Common myeloid progenitor, CD34-positive (primary cell): Measurements from ENCODE around the gene GAREM1.

ENCODE experiments used
- CTCF ChIA-PET: fragments of 350-600 bp; sonication (Branson Sonifier 250); formaldehyde crosslinking; loops from one replicate; lab custom pipeline; 2021; ENCODE audit warnings: antibody characterized with exemption; lab: Charles Lee
- POLR2A ChIA-PET: fragments of 350-600 bp; sonication (Branson Sonifier 250); formaldehyde crosslinking; loops from one replicate; lab custom pipeline; 2021; ENCODE audit warnings: antibody characterized with exemption; lab: Charles Lee
- DNase-seq, 3 donors: peaks; one replicate each; pipeline versions ENCODE4 v3.0.0 to v3.0.0-alpha.2; 2013
- H3K27ac ChIP-seq, 2 experiments: 1 replicate in 1 of 2; 2 replicates in 1 of 2; pipeline ENCODE4 v1.7.0; 2013; ENCODE audit warnings: inconsistent platforms in 2 of 2, low read length in 2 of 2, mild to moderate bottlenecking in 2 of 2, low read depth in 1 of 2, moderate library complexity in 1 of 2; ENCODE audit not compliant: severe bottlenecking in 2 of 2, insufficient read depth in 1 of 2, poor library complexity in 1 of 2
- H3K27me3 ChIP-seq, 5 experiments: replicated peaks in 2 of 5; 1 replicate in 3 of 5; 2 replicates in 2 of 5; pipeline versions ENCODE4 v1.6.1 to v1.7.0; 2013; ENCODE audit warnings: low read length in 4 of 5, mild to moderate bottlenecking in 2 of 5, moderate library complexity in 2 of 5, inconsistent platforms in 1 of 5; ENCODE audit not compliant: insufficient read depth in 5 of 5, control insufficient read depth in 4 of 5
- H3K36me3 ChIP-seq, 4 experiments: 1 replicate in 2 of 4; 2 replicates in 2 of 4; pipeline versions ENCODE4 v1.6.1 to v1.7.0; 2013; ENCODE audit warnings: low read length in 3 of 4, control low read depth in 1 of 4, mild to moderate bottlenecking in 1 of 4; ENCODE audit not compliant: control insufficient read depth in 4 of 4, insufficient read depth in 4 of 4
- H3K4me1 ChIP-seq, 4 experiments: 1 replicate in 3 of 4; 2 replicates in 1 of 4; pipeline versions ENCODE4 v1.6.1 to v1.7.1; 2013; ENCODE audit warnings: low read length in 3 of 4, mild to moderate bottlenecking in 3 of 4, control low read depth in 1 of 4, inconsistent platforms in 1 of 4, moderate library complexity in 1 of 4; ENCODE audit not compliant: control insufficient read depth in 4 of 4, insufficient read depth in 4 of 4; ENCODE audit errors: control extremely low read depth in 1 of 4
- H3K4me3 ChIP-seq, 7 experiments: 1 replicate in 4 of 7; 2 replicates in 3 of 7; pipeline versions ENCODE4 v1.5.1 to v1.7.0; 2013; ENCODE audit warnings: mild to moderate bottlenecking in 7 of 7, low read length in 6 of 7, moderate library complexity in 6 of 7, inconsistent platforms in 2 of 7, low read depth in 2 of 7, control low read depth in 1 of 7; ENCODE audit not compliant: insufficient read depth in 4 of 7, control insufficient read depth in 1 of 7; ENCODE audit errors: extremely low read depth in 1 of 7
- H3K9me3 ChIP-seq, 5 experiments: 1 replicate in 4 of 5; 2 replicates in 1 of 5; pipeline versions ENCODE4 v1.6.1 to v1.7.1; 2013; ENCODE audit warnings: low read length in 4 of 5, mild to moderate bottlenecking in 2 of 5, inconsistent platforms in 1 of 5, low read depth in 1 of 5, moderate library complexity in 1 of 5; ENCODE audit not compliant: control insufficient read depth in 4 of 5, insufficient read depth in 2 of 5; ENCODE audit errors: control extremely low read depth in 1 of 5
- WGBS: methylation state at CpG from one replicate; pipeline ENCODE4 v1.1.5; 2013; ENCODE audit not compliant: insufficient coverage; 5-methylcytosine and 5-hydroxymethylcytosine counted together

Gene GAREM1

DNA sequence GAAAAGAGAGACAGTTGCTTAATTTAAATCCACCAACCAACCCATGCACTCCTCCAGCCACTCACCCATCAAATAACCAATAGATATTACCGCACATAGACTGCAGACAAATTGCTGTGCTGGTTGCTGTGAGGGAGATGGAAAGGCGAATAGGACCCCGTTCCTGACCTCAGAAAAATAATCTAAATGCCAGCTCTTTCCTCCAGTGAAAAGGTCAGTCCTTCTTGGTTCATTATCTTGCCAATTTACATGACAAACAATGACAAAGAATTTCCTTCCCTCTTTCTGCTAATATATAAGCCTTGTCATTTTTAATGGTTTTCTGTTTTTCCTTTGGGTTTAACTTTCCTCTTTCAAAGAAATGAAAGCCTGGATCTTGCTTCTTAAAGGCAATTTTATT is 219.2 kb downstream of the GAREM1 start:
- Histone ChIP-seq H3K27me3 (no peaks in the 10 kb centered on the region), H3K36me3 (no peaks in the 10 kb centered on the region), H3K4me1 (peaks cover 8 to 40% (median 20%) of the 10 kb centered on the region in 4 experiments), H3K9me3 (no peaks in the 10 kb centered on the region), H3K4me3 (peak overlapping the region in 1 of 7 experiments; percentile 7), H3K27ac (no peak overlapping the region)
- CTCF ChIA-PET: interaction anchor here (0.9 to 2.4 kb wide), 5 partner anchors 8 to 300 kb away, joined by 3 to 6 read pairs (median 4); partner anchors contain the start of gene GAREM1
- peak; percentile 32 to 77 (median 60) for DNase-seq
- no CpG with 5 or more reads among the region's 3 CpGs for WGBS
- POLR2A ChIA-PET: no interaction called here

DNA sequence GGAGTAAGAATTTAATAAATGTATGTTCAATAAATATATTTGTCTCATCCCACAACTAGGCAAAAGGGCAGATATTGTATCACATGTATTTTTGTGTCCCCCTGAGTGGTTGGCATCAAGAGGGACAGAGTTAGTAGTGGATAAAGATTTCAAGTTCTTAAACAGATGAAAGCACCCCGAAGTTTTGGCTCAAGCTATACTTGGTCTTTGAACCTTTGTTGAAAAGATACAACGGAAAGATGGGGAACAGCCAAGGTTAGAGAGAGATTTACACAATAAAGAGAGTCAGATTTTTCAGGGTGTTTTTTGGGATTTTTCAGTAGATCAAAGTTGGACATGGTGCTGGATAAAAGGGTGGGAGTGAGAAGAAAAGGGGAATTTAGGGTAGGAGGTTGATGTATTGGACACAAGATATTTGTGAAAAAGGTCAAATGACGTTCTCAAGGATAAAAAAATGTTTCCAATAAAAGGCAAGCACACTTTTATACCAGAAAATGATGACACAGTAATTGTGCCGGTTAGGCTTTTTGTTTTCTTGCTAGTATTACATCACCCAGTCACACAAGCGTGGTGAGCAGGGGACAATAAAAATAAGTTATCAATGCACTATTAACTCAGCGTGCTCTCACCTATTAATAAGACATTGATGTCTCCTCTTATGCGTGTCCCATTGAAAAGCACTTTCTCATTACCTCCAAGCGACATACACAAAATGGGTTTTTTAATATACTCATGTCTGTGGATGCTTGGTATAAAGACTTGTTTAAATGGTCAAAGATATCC is 221.3 kb downstream of the GAREM1 start:
- 78% methylated on average over 4 of the region's 8 CpGs for WGBS
- Histone ChIP-seq H3K9me3 (no peaks in the 10 kb centered on the region), H3K27ac (no peak overlapping the region), H3K4me3 (no peak overlapping the region), H3K4me1 (peaks cover 8 to 20% (median 14%) of the 10 kb centered on the region in 4 experiments), H3K27me3 (no peaks in the 10 kb centered on the region), H3K36me3 (no peaks in the 10 kb centered on the region)
- CTCF ChIA-PET: no interaction called here
- DNase-seq: no peak
- POLR2A ChIA-PET: no interaction called here

DNA sequence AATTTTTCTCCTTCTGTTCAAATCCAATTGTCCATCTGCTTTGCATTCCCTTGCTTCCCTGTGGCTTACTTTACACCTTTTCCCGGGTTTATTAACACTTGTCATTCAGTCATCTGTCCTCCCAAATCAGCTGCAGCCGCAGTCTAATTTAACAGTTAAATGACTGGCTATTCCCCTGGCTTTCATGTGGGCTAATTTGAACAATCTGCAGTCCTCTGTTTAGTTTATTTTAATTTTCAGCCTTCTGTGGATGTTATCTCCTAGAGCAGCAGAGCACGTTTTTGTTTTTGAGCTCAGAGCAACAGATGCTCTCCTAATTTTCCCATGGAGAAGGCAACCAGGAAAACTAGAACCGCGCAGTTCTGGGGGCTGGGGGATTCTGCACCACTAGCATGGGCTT is 225.8 kb downstream of the GAREM1 start:
- 100% methylated on average over 5 of the region's 5 CpGs for WGBS
- peaks cover 0 to 2% (median 0%) of the 10 kb centered on the region in 5 experiments for H3K27me3 ChIP-seq
- H3K9me3 ChIP-seq: peaks cover 0 to 4% (median 0%) of the 10 kb centered on the region in 5 experiments
- H3K27ac ChIP-seq: no peak overlapping the region
- POLR2A ChIA-PET: no interaction called here
- no peak overlapping the region for H3K4me3 ChIP-seq
- no peak for DNase-seq
- no peaks in the 10 kb centered on the region for H3K4me1 ChIP-seq
- no peaks in the 10 kb centered on the region for H3K36me3 ChIP-seq
- CTCF ChIA-PET: interaction anchor here (0.6 kb wide), 1 partner anchor 27 kb away, joined by 3 read pairs; no protein-coding TSS in a partner anchor

GRCh38 chr18:32243358-32243757 is 227.3 kb downstream of the GAREM1 start:
- ChIA-PET CTCF (interaction anchor here (1.0 kb wide), 1 partner anchor 9 kb away, joined by 4 read pairs; no protein-coding TSS in a partner anchor), POLR2A (no interaction called here)
- WGBS: 100% methylated on average over 6 of the region's 6 CpGs
- Histone ChIP-seq H3K36me3 (no peaks in the 10 kb centered on the region), H3K4me1 (no peaks in the 10 kb centered on the region), H3K9me3 (peaks cover 0 to 4% (median 0%) of the 10 kb centered on the region in 5 experiments), H3K27me3 (peaks cover 0 to 2% (median 0%) of the 10 kb centered on the region in 5 experiments), H3K27ac (no peak overlapping the region), H3K4me3 (no peak overlapping the region)
- no peak for DNase-seq

- no peak for DNase-seq
- Histone ChIP-seq H3K9me3 (peaks cover 0 to 4% (median 0%) of the 10 kb centered on the region in 5 experiments), H3K36me3 (no peaks in the 10 kb centered on the region), H3K27ac (no peak overlapping the region), H3K4me1 (no peaks in the 10 kb centered on the region), H3K27me3 (peaks cover 0 to 2% (median 0%) of the 10 kb centered on the region in 5 experiments), H3K4me3 (no peak overlapping the region)
- WGBS: 100% methylated on average over 2 of the region's 2 CpGs
- ChIA-PET CTCF (interaction anchor here (1.8 kb wide), 1 partner anchor 47 kb away, joined by 4 read pairs; no protein-coding TSS in a partner anchor), POLR2A (no interaction called here)
These were observed 228.3 kb downstream of the GAREM1 start for GRCh38 chr18:32242395-32242794.

GRCh38 chr18:32238635-32239268 is 231.9 kb downstream of the GAREM1 start:
- ChIA-PET POLR2A (no interaction called here), CTCF (no interaction called here)
- no peak overlapping the region for H3K27ac ChIP-seq
- no peaks in the 10 kb centered on the region for H3K36me3 ChIP-seq
- H3K4me1 ChIP-seq: no peaks in the 10 kb centered on the region
- H3K4me3 ChIP-seq: no peak overlapping the region
- no peak for DNase-seq
- WGBS: 100% methylated on average over 4 of the region's 5 CpGs
- peaks cover 0 to 6% (median 2%) of the 10 kb centered on the region in 5 experiments for H3K9me3 ChIP-seq
- peaks cover 0 to 2% (median 0%) of the 10 kb centered on the region in 5 experiments for H3K27me3 ChIP-seq

DNA sequence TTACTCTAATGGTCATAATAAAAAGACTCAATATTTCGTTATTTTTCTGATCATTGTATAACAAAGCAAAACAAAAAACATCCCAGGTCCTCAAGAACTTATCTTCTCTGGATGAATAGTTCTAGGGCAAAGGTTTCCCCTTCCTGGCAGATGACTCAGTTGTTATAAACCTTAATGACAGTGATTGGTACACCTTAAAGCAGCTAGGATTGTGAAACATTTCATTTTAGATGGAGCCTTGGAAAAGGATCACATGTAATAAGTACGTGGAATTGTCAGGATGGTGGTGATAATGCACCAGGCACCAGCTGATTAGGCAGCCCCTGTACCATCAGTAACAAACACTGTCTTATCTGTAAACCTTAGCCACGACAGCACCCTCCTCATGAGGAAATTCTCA is 233.6 kb downstream of the GAREM1 start:
- POLR2A ChIA-PET: no interaction called here
- no peak overlapping the region for H3K27ac ChIP-seq
- peaks cover 0 to 2% (median 0%) of the 10 kb centered on the region in 5 experiments for H3K27me3 ChIP-seq
- H3K36me3 ChIP-seq: no peaks in the 10 kb centered on the region
- peaks cover 0 to 3% (median 2%) of the 10 kb centered on the region in 5 experiments for H3K9me3 ChIP-seq
- no peaks in the 10 kb centered on the region for H3K4me1 ChIP-seq
- no peak overlapping the region for H3K4me3 ChIP-seq
- WGBS: no CpG with 5 or more reads among the region's 3 CpGs
- DNase-seq: no peak
- CTCF ChIA-PET: no interaction called here
